HG03060 (cell line): ENCODE measurements around the gene FGF14.
"Not testable (repeated sequence)": the region's sequence is repeated elsewhere in the genome, so short reads cannot be mapped to it uniquely, and the experiment has no call there.

Experiments used
- ATAC-seq: cut with Tn5 transposase; IDR thresholded peaks from one replicate; pipeline ENCODE4 v1.9.1; 2021; ENCODE audit warnings: low read depth, moderate number of reproducible peaks; ENCODE audit not compliant: unreplicated experiment

FGF14 gene

DNA sequence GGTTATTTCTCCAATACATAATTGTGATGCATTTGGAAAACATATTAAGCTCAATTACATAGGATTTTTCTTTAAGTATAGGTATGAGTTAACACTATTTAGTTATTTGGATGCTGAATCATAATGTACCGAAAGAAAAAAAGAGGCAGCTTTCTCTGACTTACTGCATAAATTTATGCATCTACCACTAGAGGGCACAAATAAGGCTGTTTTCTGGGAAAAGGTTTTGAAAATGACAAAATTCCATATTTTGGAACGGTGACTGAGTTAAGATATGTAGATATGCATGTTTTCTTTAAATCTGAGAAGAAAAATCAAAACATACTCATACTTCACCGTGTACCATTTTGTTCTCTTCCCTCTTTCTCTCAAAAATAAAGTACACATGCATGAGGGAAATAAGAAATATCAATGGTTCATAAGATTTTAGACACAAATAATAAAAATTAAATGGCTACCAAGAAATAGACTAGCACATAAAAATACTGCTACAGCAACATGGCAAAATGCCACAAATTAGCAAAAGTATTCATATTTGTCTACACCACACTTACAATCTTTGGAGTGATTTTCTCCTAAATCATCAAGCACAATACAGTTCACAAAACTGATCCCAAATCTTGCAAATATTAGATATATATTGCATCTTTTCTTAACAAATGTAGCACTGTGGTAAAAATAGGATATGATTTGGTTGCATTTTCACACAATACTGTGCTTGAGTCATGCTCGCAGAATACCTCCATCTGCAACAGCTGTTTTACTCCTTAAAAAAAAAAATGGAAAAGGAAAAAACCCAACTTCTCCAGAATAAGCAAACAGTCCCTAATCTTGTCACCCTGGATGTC lies 260.0 kb downstream of the FGF14 start:
- ATAC-seq = no peak

- no peak for ATAC-seq
These were observed 262.2 kb downstream of the FGF14 start for GRCh38 chr13:102139626-102140025.

DNA sequence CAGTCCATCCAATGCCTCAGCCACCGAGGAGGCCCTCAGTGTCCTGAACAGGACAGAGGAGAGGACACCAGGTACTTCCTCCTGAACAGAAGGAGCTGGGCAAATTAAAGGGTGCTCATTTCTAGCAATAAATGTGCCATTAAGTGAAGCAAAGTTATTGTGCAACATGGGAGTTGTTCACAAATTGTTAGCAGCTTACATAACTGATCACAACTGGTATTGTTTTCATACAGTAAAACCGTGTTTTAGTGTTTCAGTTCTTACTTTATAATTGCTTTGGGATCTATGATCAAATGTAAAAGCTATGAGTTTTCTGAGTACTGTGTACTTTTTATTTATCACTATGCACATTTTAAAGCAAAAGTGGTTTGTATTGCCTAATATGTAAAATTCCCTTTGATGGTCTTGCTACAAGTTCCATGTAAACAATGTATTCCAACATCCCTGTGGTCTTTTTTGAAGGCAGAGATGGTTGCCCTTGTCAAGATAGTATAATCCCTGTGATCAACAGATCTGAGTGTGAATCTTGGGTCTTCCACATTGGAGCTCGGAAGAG lies 263.1 kb downstream of the FGF14 start:
- ATAC-seq = no peak

- not testable (repeated sequence) for ATAC-seq
These were observed 263.9 kb downstream of the FGF14 start for GRCh38 chr13:102137904-102138303.

- no peak for ATAC-seq
These were observed 265.0 kb downstream of the FGF14 start for GRCh38 chr13:102136735-102137296.

GRCh38 chr13:102132777-102133295 lies 269.0 kb downstream of the FGF14 start:
- ATAC-seq = no peak

GRCh38 chr13:102131246-102131645 lies 270.6 kb downstream of the FGF14 start:
- no peak for ATAC-seq

GRCh38 chr13:102128216-102128810 lies 273.5 kb downstream of the FGF14 start:
- peak; percentile 75 for ATAC-seq

GRCh38 chr13:102127153-102127552 lies 274.7 kb downstream of the FGF14 start:
- ATAC-seq = no peak

- no peak for ATAC-seq
These were observed 279.7 kb downstream of the FGF14 start for GRCh38 chr13:102122147-102122546.

GRCh38 chr13:102117175-102117831 lies 284.5 kb downstream of the FGF14 start:
- ATAC-seq = no peak

DNA sequence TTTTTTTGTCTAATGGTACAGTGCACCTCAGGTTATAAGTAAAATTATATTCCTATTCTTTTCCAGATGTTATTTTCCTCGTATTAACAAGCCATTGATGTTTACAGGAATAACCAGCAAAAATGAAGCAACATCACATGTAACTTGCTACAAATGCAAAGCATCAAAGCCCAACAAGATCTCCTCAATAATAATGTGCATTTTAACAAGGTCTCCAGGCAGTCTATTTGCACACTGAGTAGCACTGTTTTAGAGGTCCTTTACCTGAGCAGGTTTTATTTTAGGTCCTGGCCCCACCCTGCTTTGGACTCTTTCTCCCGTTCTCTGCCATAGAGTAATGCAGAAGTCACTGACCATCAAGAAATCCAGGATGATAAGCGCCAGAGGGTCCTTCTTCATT lies 298.4 kb downstream of the FGF14 start:
- ATAC-seq = no peak

GRCh38 chr13:102100234-102100633 lies 301.6 kb downstream of the FGF14 start:
- no peak for ATAC-seq

- no peak for ATAC-seq
These were observed 304.1 kb downstream of the FGF14 start for GRCh38 chr13:102097708-102098107.

DNA sequence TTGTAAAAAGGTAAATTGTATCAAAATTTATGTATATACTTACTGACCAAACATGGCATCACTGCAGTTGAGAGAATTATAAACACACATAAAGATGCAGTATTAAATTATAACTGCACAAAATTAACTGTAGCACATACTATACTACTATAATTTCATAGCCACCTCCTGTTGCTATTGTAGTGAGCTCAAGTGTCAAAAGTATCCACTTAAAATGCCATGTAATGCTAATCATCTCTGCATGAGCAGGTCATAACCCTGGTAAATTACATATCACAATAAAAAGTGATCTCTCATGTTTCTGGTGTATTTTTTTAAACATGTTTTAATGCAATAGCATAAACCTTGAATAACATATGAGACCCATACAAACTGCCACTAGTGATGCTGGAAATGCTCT lies 308.6 kb downstream of the FGF14 start:
- ATAC-seq = not testable (repeated sequence)

GRCh38 chr13:102091231-102091630 lies 310.6 kb downstream of the FGF14 start:
- ATAC-seq = no peak

GRCh38 chr13:102090532-102090931 lies 311.3 kb downstream of the FGF14 start:
- no peak for ATAC-seq

DNA sequence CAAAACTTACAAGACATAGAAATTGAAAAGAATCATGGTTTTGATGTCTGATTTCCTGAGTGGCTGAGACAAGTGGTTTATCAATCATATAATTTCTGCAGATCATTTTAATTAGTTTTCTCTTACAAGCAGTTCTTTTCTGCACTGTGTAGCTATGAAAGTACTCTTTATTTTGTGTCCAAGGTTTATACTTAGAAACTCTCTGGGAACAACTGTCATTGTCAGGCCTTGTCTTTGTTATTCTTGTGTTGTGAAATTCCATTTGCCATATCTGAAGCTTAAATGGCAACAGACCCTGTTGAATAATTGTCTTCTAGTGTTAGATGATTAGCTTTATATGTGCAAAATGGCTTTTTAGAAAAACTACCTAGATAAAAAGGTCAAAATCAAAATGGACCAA lies 312.1 kb downstream of the FGF14 start:
- no peak for ATAC-seq

GRCh38 chr13:102089177-102089576 lies 312.7 kb downstream of the FGF14 start:
- ATAC-seq = no peak

DNA sequence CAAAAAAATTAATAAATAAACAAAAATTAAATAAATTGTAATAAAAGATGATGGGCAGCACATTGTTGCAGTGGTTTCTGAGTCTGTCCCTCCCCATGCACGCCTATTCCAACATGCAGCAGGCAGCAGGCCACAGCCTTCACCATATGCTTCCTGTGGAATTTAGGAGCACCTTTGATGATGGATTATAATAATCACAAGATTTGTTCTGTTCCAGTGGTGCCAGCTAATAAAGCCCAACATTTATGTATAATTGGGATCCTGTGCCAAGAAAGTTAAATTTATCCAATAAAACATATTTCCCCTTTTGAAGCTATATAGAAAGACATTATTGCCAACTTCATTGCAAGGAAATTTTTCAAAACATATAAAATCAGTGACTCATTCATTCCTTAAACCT lies 328.6 kb downstream of the FGF14 start:
- ATAC-seq = no peak

GRCh38 chr13:102071711-102072110 lies 330.1 kb downstream of the FGF14 start:
- ATAC-seq = no peak
